GM23338 (cell line): ENCODE results near the gene APBB3. TPM values are rescaled to one million over a fixed set of nuclear protein-coding genes. Genes with fewer than 3 reads are reported as not detected.

Source experiments
- ATAC-seq: fragments of 200-7000 bp; cut with Tn5 transposase; 3 replicates; pipeline ENCODE4 v1.9.1; 2020
- DNase-seq: peaks from one replicate; pipeline ENCODE4 v3.0.0-alpha.2; 2015; ENCODE audit warnings: low spot score
- H2AFZ ChIP-seq: fragments of 200-600 bp; sonication (generic); 2 replicates; pipeline ENCODE4 v1.8.0; 2016; ENCODE audit warnings: antibody characterized with exemption, mild to moderate bottlenecking, moderate library complexity
- H3F3A ChIP-seq: fragments of 200-600 bp; sonication (generic); replicated peaks from 2 replicates; pipeline ENCODE4 v1.8.0; 2017; ENCODE audit warnings: antibody characterized with exemption, mixed run types, low read depth
- H3K27ac ChIP-seq: fragments of 200-600 bp; sonication (generic); 2 replicates; pipeline ENCODE4 v1.6.1; 2016; ENCODE audit warnings: low read depth
- H3K27me3 ChIP-seq: fragments of 200-600 bp; sonication (generic); 2 replicates; pipeline ENCODE4 v1.8.0; 2016; ENCODE audit warnings: mild to moderate bottlenecking, mixed run types, moderate library complexity; ENCODE audit not compliant: insufficient read depth
- H3K36me3 ChIP-seq: fragments of 200-600 bp; sonication (generic); 2 replicates; pipeline ENCODE4 v1.8.0; 2016; ENCODE audit warnings: mild to moderate bottlenecking; ENCODE audit not compliant: insufficient read depth
- H3K4me1 ChIP-seq: fragments of 200-600 bp; sonication (generic); 2 replicates; pipeline ENCODE4 v1.8.0; 2016; ENCODE audit warnings: mild to moderate bottlenecking, moderate library complexity; ENCODE audit not compliant: insufficient read depth
- H3K4me2 ChIP-seq: fragments of 200-600 bp; sonication (generic); 2 replicates; pipeline ENCODE4 v1.7.1; 2017; ENCODE audit warnings: mixed run types
- H3K4me3 ChIP-seq: fragments of 200-600 bp; sonication (generic); 2 replicates; pipeline ENCODE4 v1.6.1; 2016; ENCODE audit warnings: mixed run types
- H3K79me2 ChIP-seq: fragments of 200-600 bp; sonication (generic); replicated peaks from 2 replicates; pipeline ENCODE4 v1.8.0; 2017; ENCODE audit warnings: mild to moderate bottlenecking; ENCODE audit not compliant: insufficient read depth
- H3K9me2 ChIP-seq: fragments of 200-600 bp; sonication (generic); 2 replicates; pipeline ENCODE4 v1.8.0; 2017; ENCODE audit not compliant: insufficient read depth
- H4K20me1 ChIP-seq: fragments of 200-600 bp; sonication (generic); replicated peaks from 2 replicates; pipeline ENCODE4 v1.8.0; 2017; ENCODE audit warnings: mild to moderate bottlenecking; ENCODE audit not compliant: insufficient read depth
- H3K27ac Mint-ChIP-seq: 2 replicates; pipeline ENCODE4 v1.8.0; 2020; ENCODE audit warnings: inconsistent platforms, mild to moderate bottlenecking, moderate library complexity, mixed read lengths
- H3K27me3 Mint-ChIP-seq: 3 replicates; pipeline ENCODE4 v1.8.0; 2022; ENCODE audit warnings: low read depth, mild to moderate bottlenecking, moderate library complexity, mixed read lengths, inconsistent platforms; ENCODE audit not compliant: insufficient read depth, poor library complexity
- H3K36me3 Mint-ChIP-seq: 3 replicates; pipeline ENCODE4 v1.8.0; 2021; ENCODE audit warnings: low read depth, mild to moderate bottlenecking, inconsistent platforms, moderate library complexity, mixed read lengths
- H3K4me1 Mint-ChIP-seq: 3 replicates; pipeline ENCODE4 v1.8.0; 2020; ENCODE audit warnings: mild to moderate bottlenecking, inconsistent platforms, mixed read lengths
- H3K4me3 Mint-ChIP-seq: 3 replicates; pipeline ENCODE4 v1.8.0; 2021; ENCODE audit warnings: moderate library complexity, mild to moderate bottlenecking, inconsistent platforms, mixed read lengths
- H3K9me3 Mint-ChIP-seq: 3 replicates; pipeline ENCODE4 v1.8.0; 2020; ENCODE audit warnings: moderate library complexity, mild to moderate bottlenecking, inconsistent platforms, mixed read lengths
- CREB1 ChIP-seq: fragments of 250-450 bp; sonication (Bioruptor Pico); IDR thresholded peaks from 2 replicates; pipeline ENCODE4 v1.5.0; 2020; ENCODE audit warnings: low read depth, mild to moderate bottlenecking, moderate library complexity
- CTCF ChIP-seq, 2 experiments: fragments of 200-600 bp in 1 of 2; sonication (generic) in 1 of 2; conservative IDR thresholded peaks; 2 replicates each; pipeline versions ENCODE4 v1.5.1 to v1.6.1; 2016 to 2017; ENCODE audit warnings: antibody characterized with exemption in 2 of 2, low read depth in 2 of 2, mild to moderate bottlenecking in 2 of 2, moderate library complexity in 1 of 2
- ETS1 ChIP-seq: IDR thresholded peaks from 2 replicates; pipeline ENCODE4 v1.6.1; 2016; ENCODE audit warnings: antibody characterized with exemption
- EZH2 ChIP-seq: fragments of 200-600 bp; sonication (generic); IDR thresholded peaks from one replicate; pipeline ENCODE4 v1.8.0; 2017; ENCODE audit warnings: antibody characterized with exemption, mild to moderate bottlenecking, low read depth; ENCODE audit not compliant: unreplicated experiment
- EZH2phosphoT487 ChIP-seq: fragments of 200-600 bp; sonication (generic); IDR thresholded peaks from one replicate; pipeline ENCODE4 v1.8.1; 2018; ENCODE audit warnings: antibody characterized with exemption; ENCODE audit not compliant: unreplicated experiment
- JUNB ChIP-seq: IDR thresholded peaks from one replicate; pipeline ENCODE4 v1.6.1; 2016; ENCODE audit warnings: antibody characterized with exemption; ENCODE audit not compliant: unreplicated experiment
- NANOG ChIP-seq: IDR thresholded peaks from 2 replicates; pipeline ENCODE4 v1.6.1; 2016; ENCODE audit warnings: antibody characterized with exemption, borderline replicate concordance
- POLR2AphosphoS5 ChIP-seq: IDR thresholded peaks from 2 replicates; pipeline ENCODE4 v1.6.1; 2016; ENCODE audit warnings: antibody characterized with exemption, low read depth
- REST ChIP-seq: IDR thresholded peaks from one replicate; pipeline ENCODE4 v1.6.1; 2018; ENCODE audit warnings: antibody characterized with exemption; ENCODE audit not compliant: unreplicated experiment
- STAT1 ChIP-seq: IDR thresholded peaks from one replicate; pipeline ENCODE4 v1.6.1; 2016; ENCODE audit warnings: antibody characterized with exemption; ENCODE audit not compliant: unreplicated experiment
- ZNF114 ChIP-seq: fragments of 250-450 bp; sonication (Bioruptor Pico); IDR thresholded peaks from 2 replicates; pipeline ENCODE4 v1.5.0; 2020; ENCODE audit warnings: mild to moderate bottlenecking, moderate library complexity
- ZNF331 ChIP-seq: fragments of 250-450 bp; sonication (Bioruptor Pico); IDR thresholded peaks from 2 replicates; pipeline ENCODE4 v1.5.0; 2020; ENCODE audit warnings: low read depth, mild to moderate bottlenecking, moderate library complexity
- ZNF462 ChIP-seq: fragments of 250-450 bp; sonication (Bioruptor Pico); IDR thresholded peaks from 2 replicates; pipeline ENCODE4 v1.5.0; 2020; ENCODE audit warnings: mild to moderate bottlenecking, moderate library complexity
- polyA plus RNA-seq: library from polyadenylated mRNA; unstranded; fragments of >200 nt; fragmentation: Nextera tagmentation; extraction: Ambion mirVana; gene quantifications from 2 replicates; pipeline ENCODE4 v1.2.1, GENCODE V29; 2016
- total RNA-seq: library from RNA; depleted of rRNA; stranded (reverse); fragments of >200 nt; shearing (Covaris generic); gene quantifications from 2 replicates; pipeline ENCODE4 v1.2.3, GENCODE V29; 2014

Gene APBB3
- total and polyA plus RNA-seq, 2 experiments from 2014 or later: 9.0 to 15.4 TPM

- Histone ChIP-seq H3K4me1 (no peaks in the 10 kb centered on the region), H3K27ac (no peak overlapping the region), H3K9me2 (no peaks in the 10 kb centered on the region), H3K27me3 (no peaks in the 10 kb centered on the region), H4K20me1 (no peaks in the 10 kb centered on the region), H3K4me3 (no peak overlapping the region), H3K4me2 (no peak overlapping the region), H3F3A (no peaks in the 10 kb centered on the region), H3K79me2 (no peaks in the 10 kb centered on the region), H2AFZ (no peak overlapping the region), H3K36me3 (no peaks in the 10 kb centered on the region)
- H3K36me3 Mint-ChIP-seq: no peaks in the 10 kb centered on the region
- DNase-seq: no peak
- no peak for TF ChIP-seq CTCF (conservative IDR thresholded peaks at IDR 0.05; ENCODE audit: low read depth in 2 of 2)
- TF ChIP-seq JUNB: no peak
- no peak for TF ChIP-seq ZNF114 (CRISPR knock-in tag)
- TF ChIP-seq REST: no peak
- TF ChIP-seq NANOG: no peak
- TF ChIP-seq EZH2: no peak
- no peak for TF ChIP-seq STAT1
- no peak for TF ChIP-seq EZH2phosphoT487
- no peak for TF ChIP-seq CREB1
- no peak for TF ChIP-seq ETS1
- TF ChIP-seq ZNF462 (CRISPR knock-in tag): no peak
- no peak for TF ChIP-seq ZNF331
- TF ChIP-seq POLR2AphosphoS5: no peak
- peaks cover 6% of the 10 kb centered on the region; the same call in 1 of the 3 replicates for H3K9me3 Mint-ChIP-seq
- peaks cover 4% of the 10 kb centered on the region for H3K27me3 Mint-ChIP-seq
- no peaks in the 10 kb centered on the region for H3K4me1 Mint-ChIP-seq
- no peak overlapping the region for H3K4me3 Mint-ChIP-seq
- no peak for ATAC-seq
- no peak overlapping the region for H3K27ac Mint-ChIP-seq
Measured at GRCh38 chr5:140596321-140596741, 31.9 kb upstream of the APBB3 start.
